Activated CD4-positive, alpha-beta memory T cell treated with anti-CD3 and anti-CD28 coated beads for 36 hours (primary cell): ENCODE data around the gene NUDT4B. TPM values are rescaled to one million over a fixed set of nuclear protein-coding genes. Genes with fewer than 3 reads are reported as not detected.
"Not testable (repeated sequence)": the region's sequence is repeated elsewhere in the genome, so short reads cannot be mapped to it uniquely, and the experiment has no call there.

ENCODE experiments used
- CTCF ChIA-PET: fragments of 350-600 bp; sonication (Branson Sonifier 250); formaldehyde crosslinking; loops from one replicate; lab custom pipeline; 2021; ENCODE audit warnings: antibody characterized with exemption, inconsistent platforms; lab: Charles Lee
- POLR2A ChIA-PET: fragments of 350-600 bp; sonication (Branson Sonifier 250); formaldehyde crosslinking; loops from one replicate; lab custom pipeline; 2021; ENCODE audit warnings: antibody characterized with exemption; lab: Charles Lee
- DNase-seq: peaks from one replicate; pipeline ENCODE4 v3.0.0-alpha.2; 2020
- H3K27ac Mint-ChIP-seq: one replicate; pipeline ENCODE4 v1.8.0; 2021; ENCODE audit warnings: mixed read lengths
- H3K27me3 Mint-ChIP-seq: one replicate; pipeline ENCODE4 v1.8.0; 2021; ENCODE audit warnings: mixed read lengths
- H3K36me3 Mint-ChIP-seq: one replicate; pipeline ENCODE4 v1.8.0; 2021; ENCODE audit warnings: mixed read lengths
- H3K4me1 Mint-ChIP-seq: one replicate; pipeline ENCODE4 v1.8.0; 2021; ENCODE audit warnings: low read depth, mixed read lengths
- H3K4me3 Mint-ChIP-seq: one replicate; pipeline ENCODE4 v1.8.0; 2021; ENCODE audit warnings: mild to moderate bottlenecking, mixed read lengths
- H3K9me3 Mint-ChIP-seq: one replicate; pipeline ENCODE4 v1.8.0; 2021; ENCODE audit warnings: mixed read lengths
- intact Hi-C: fragments of 100-400 bp; cut with micrococcal nuclease; formaldehyde crosslinking; loops from one replicate; pipeline ENCODE4 v1.15.1; 2023
- total RNA-seq, 2 experiments: library from RNA; stranded (reverse); gene quantifications; one replicate each; pipeline ENCODE4 v1.2.3, GENCODE V29; 2021

NUDT4B gene
- total RNA-seq, 2 experiments from 2014 or later = 0.43 to 0.53 TPM

GRCh38 chr1:148723515-148723914 lies 25.1 kb upstream of the NUDT4B start:
- H3K27ac Mint-ChIP-seq, H3K9me3 Mint-ChIP-seq, DNase-seq, POLR2A ChIA-PET, H3K4me3 Mint-ChIP-seq, H3K27me3 Mint-ChIP-seq, H3K36me3 Mint-ChIP-seq, H3K4me1 Mint-ChIP-seq, CTCF ChIA-PET, intact Hi-C loops: not testable (repeated sequence)

GRCh38 chr1:148724872-148725271 lies 23.7 kb upstream of the NUDT4B start:
- H3K9me3 Mint-ChIP-seq, intact Hi-C loops, POLR2A ChIA-PET, CTCF ChIA-PET, H3K4me3 Mint-ChIP-seq, H3K27me3 Mint-ChIP-seq, H3K36me3 Mint-ChIP-seq, H3K27ac Mint-ChIP-seq, H3K4me1 Mint-ChIP-seq, DNase-seq: not testable (repeated sequence)

- H3K4me3 Mint-ChIP-seq, CTCF ChIA-PET, POLR2A ChIA-PET, intact Hi-C loops, H3K9me3 Mint-ChIP-seq, H3K27ac Mint-ChIP-seq, H3K4me1 Mint-ChIP-seq, DNase-seq, H3K36me3 Mint-ChIP-seq, H3K27me3 Mint-ChIP-seq: not testable (repeated sequence)
These were observed 20.7 kb upstream of the NUDT4B start for GRCh38 chr1:148727862-148728261.

GRCh38 chr1:148729128-148729527 lies 19.4 kb upstream of the NUDT4B start:
- H3K36me3 Mint-ChIP-seq, intact Hi-C loops, H3K4me1 Mint-ChIP-seq, H3K9me3 Mint-ChIP-seq, DNase-seq, H3K4me3 Mint-ChIP-seq, H3K27me3 Mint-ChIP-seq, POLR2A ChIA-PET, H3K27ac Mint-ChIP-seq, CTCF ChIA-PET: not testable (repeated sequence)

GRCh38 chr1:148729541-148729940 lies 19.0 kb upstream of the NUDT4B start:
- H3K36me3 Mint-ChIP-seq, H3K4me1 Mint-ChIP-seq, H3K9me3 Mint-ChIP-seq, H3K27ac Mint-ChIP-seq, intact Hi-C loops, DNase-seq, POLR2A ChIA-PET, H3K4me3 Mint-ChIP-seq, H3K27me3 Mint-ChIP-seq, CTCF ChIA-PET: not testable (repeated sequence)

- POLR2A ChIA-PET, CTCF ChIA-PET, DNase-seq, H3K27ac Mint-ChIP-seq, H3K4me1 Mint-ChIP-seq, H3K9me3 Mint-ChIP-seq, H3K27me3 Mint-ChIP-seq, H3K36me3 Mint-ChIP-seq, H3K4me3 Mint-ChIP-seq, intact Hi-C loops: not testable (repeated sequence)
These were observed 16.3 kb upstream of the NUDT4B start for GRCh38 chr1:148732277-148732676.

GRCh38 chr1:148733585-148734310 lies 14.8 kb upstream of the NUDT4B start:
- H3K9me3 Mint-ChIP-seq, H3K27ac Mint-ChIP-seq, CTCF ChIA-PET, POLR2A ChIA-PET, DNase-seq, H3K36me3 Mint-ChIP-seq, H3K4me3 Mint-ChIP-seq, H3K27me3 Mint-ChIP-seq, H3K4me1 Mint-ChIP-seq, intact Hi-C loops: not testable (repeated sequence)

- H3K27me3 Mint-ChIP-seq, CTCF ChIA-PET, H3K27ac Mint-ChIP-seq, H3K4me3 Mint-ChIP-seq, POLR2A ChIA-PET, H3K9me3 Mint-ChIP-seq, H3K36me3 Mint-ChIP-seq, DNase-seq, H3K4me1 Mint-ChIP-seq, intact Hi-C loops: not testable (repeated sequence)
These were observed 14.3 kb upstream of the NUDT4B start for GRCh38 chr1:148734311-148734662.

GRCh38 chr1:148735538-148735937 lies 13.0 kb upstream of the NUDT4B start:
- intact Hi-C loops, H3K27ac Mint-ChIP-seq, H3K27me3 Mint-ChIP-seq, POLR2A ChIA-PET, DNase-seq, H3K36me3 Mint-ChIP-seq, H3K9me3 Mint-ChIP-seq, H3K4me3 Mint-ChIP-seq, H3K4me1 Mint-ChIP-seq, CTCF ChIA-PET: not testable (repeated sequence)

GRCh38 chr1:148738667-148739066 lies 9.9 kb upstream of the NUDT4B start:
- H3K27me3 Mint-ChIP-seq, H3K4me1 Mint-ChIP-seq, H3K36me3 Mint-ChIP-seq, CTCF ChIA-PET, H3K4me3 Mint-ChIP-seq, H3K9me3 Mint-ChIP-seq, DNase-seq, H3K27ac Mint-ChIP-seq, POLR2A ChIA-PET, intact Hi-C loops: not testable (repeated sequence)

- H3K36me3 Mint-ChIP-seq, DNase-seq, H3K27me3 Mint-ChIP-seq, H3K4me1 Mint-ChIP-seq, intact Hi-C loops, H3K9me3 Mint-ChIP-seq, H3K27ac Mint-ChIP-seq, CTCF ChIA-PET, H3K4me3 Mint-ChIP-seq, POLR2A ChIA-PET: not testable (repeated sequence)
These were observed 5.4 kb upstream of the NUDT4B start for GRCh38 chr1:148743200-148743599.

GRCh38 chr1:148743726-148744720 lies 4.6 kb upstream of the NUDT4B start:
- H3K27ac Mint-ChIP-seq, H3K4me1 Mint-ChIP-seq, H3K4me3 Mint-ChIP-seq, CTCF ChIA-PET, H3K36me3 Mint-ChIP-seq, H3K27me3 Mint-ChIP-seq, intact Hi-C loops, DNase-seq, POLR2A ChIA-PET, H3K9me3 Mint-ChIP-seq: not testable (repeated sequence)

- H3K27me3 Mint-ChIP-seq, DNase-seq, H3K36me3 Mint-ChIP-seq, H3K9me3 Mint-ChIP-seq, H3K27ac Mint-ChIP-seq, H3K4me1 Mint-ChIP-seq, POLR2A ChIA-PET, intact Hi-C loops, CTCF ChIA-PET, H3K4me3 Mint-ChIP-seq: not testable (repeated sequence)
These were observed 734 bp downstream of the NUDT4B start for GRCh38 chr1:148749335-148749681.
